ENCODE data around the gene LRRC1. TPM values are rescaled to one million over a fixed set of nuclear protein-coding genes. Genes with fewer than 3 reads are reported as not detected.
A peak's percentile ranks its signal among the peaks of the same experiment; 100 is the strongest.

Gene LRRC1
- total and polyA plus RNA-seq, 8 donors, result 8.6 to 16.4 (median 10.3) TPM

DNA sequence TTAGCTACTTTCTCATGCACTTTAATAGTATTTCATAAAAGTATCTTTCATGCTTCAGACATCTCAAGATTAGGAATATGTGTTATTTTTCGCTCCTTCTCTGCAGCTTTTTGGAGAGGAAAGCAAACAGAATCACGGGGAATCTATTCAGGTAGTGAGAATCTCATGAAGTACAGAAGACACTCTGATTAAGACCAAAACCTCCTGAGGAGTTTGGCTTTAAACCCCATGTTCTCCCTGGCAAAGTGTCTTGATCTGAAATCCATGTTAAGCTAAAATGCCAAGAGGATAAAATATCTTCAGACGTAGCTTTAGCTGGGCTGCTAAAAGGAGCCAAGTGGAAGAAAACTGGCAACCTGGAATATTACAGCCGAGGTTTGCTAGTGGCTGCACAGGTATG is 149.3 kb downstream of the LRRC1 start:
- DNase-seq (no peak), ATAC-seq (no peak)
- Histone ChIP-seq H3K36me3 (no peaks in the 10 kb centered on the region), H3K9me3 (peaks cover 0 to 6% of the 10 kb centered on the region in 2 donors), H3K27me3 (no peaks in the 10 kb centered on the region), H3K4me1 (peaks cover 0 to 6% of the 10 kb centered on the region in 2 donors), H3K4me3 (no peak overlapping the region), H3K27ac (no peak overlapping the region)
- intact Hi-C loops (cut with DNase I), result no loop called here
- TF ChIP-seq, protein P1, sequence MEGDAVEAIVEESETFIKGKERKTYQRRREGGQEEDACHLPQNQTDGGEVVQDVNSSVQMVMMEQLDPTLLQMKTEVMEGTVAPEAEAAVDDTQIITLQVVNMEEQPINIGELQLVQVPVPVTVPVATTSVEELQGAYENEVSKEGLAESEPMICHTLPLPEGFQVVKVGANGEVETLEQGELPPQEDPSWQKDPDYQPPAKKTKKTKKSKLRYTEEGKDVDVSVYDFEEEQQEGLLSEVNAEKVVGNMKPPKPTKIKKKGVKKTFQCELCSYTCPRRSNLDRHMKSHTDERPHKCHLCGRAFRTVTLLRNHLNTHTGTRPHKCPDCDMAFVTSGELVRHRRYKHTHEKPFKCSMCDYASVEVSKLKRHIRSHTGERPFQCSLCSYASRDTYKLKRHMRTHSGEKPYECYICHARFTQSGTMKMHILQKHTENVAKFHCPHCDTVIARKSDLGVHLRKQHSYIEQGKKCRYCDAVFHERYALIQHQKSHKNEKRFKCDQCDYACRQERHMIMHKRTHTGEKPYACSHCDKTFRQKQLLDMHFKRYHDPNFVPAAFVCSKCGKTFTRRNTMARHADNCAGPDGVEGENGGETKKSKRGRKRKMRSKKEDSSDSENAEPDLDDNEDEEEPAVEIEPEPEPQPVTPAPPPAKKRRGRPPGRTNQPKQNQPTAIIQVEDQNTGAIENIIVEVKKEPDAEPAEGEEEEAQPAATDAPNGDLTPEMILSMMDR (IDR thresholded peaks at IDR 0.05), result no peak

DNA sequence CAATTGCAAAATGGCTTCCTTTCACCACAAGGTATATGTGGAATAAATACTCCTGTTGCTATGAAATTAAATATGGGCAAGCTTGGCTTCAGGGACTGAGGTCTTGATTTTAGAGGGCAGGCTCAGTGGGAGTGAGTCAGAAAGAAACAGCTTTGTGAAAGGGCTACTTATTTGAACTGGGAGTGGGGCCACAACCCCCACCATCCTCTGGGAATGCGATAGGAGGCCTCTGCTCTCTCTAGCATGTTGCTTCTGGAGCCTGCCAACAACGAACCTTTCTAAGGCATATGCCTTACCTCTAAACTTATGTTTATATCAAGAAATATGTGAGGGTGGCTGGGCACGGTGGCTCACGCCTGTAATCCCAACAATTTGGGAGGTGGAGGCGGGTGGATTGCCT is 149.7 kb downstream of the LRRC1 start:
- intact Hi-C loops (cut with DNase I), result no loop called here
- H3K4me3 ChIP-seq, result no peak overlapping the region
- TF ChIP-seq, protein P1 (IDR thresholded peaks at IDR 0.05), result no peak
- peaks cover 0 to 6% of the 10 kb centered on the region in 2 donors for H3K4me1 ChIP-seq
- H3K27me3 ChIP-seq, result no peaks in the 10 kb centered on the region
- H3K9me3 ChIP-seq, result peaks cover 0 to 6% of the 10 kb centered on the region in 2 donors
- ATAC-seq (no peak), DNase-seq (no peak)
- no peaks in the 10 kb centered on the region for H3K36me3 ChIP-seq
- H3K27ac ChIP-seq, result no peak overlapping the region

DNA sequence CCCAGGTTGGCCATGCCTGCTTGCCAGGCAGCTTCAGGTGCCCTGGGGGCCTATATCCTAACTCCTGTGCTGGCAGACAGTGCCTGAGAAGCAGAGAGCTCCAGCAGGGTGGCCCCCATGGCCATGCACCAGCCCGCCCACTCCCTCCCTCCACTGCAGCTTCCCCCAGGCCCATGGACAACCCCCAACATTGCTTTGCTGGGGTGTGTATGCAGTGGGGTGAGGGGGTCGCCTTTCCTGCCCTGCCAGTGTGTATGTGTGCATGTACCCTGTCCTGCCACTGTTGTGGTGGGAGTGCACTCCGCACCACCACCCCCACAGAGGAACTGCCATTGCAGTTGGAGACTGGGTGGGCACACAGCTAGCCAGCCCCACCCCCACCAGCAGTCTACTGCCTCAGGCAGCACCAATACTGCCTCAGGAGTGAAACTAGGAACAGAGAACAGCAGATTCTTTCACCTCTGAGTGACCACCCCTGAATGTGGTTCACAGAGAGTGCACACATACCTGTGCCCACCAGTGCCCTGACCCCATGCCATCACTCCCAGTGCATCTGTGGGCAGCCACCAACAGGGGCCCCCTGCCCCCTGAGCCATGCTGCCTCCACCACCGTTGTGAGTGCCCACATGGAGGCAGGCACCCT is 151.1 kb downstream of the LRRC1 start:
- ATAC-seq, result no peak
- intact Hi-C loops (cut with DNase I), result no loop called here
- peaks cover 0 to 6% of the 10 kb centered on the region in 2 donors for H3K9me3 ChIP-seq
- H3K36me3 ChIP-seq, result no peaks in the 10 kb centered on the region
- peak in 1 of 4 donors; percentile 49 for DNase-seq
- no peak overlapping the region for H3K4me3 ChIP-seq
- TF ChIP-seq, protein P1 (IDR thresholded peaks at IDR 0.05), result no peak
- H3K27me3 ChIP-seq, result no peaks in the 10 kb centered on the region
- peaks cover 0 to 6% of the 10 kb centered on the region in 2 donors for H3K4me1 ChIP-seq
- H3K27ac ChIP-seq, result no peak overlapping the region

DNA sequence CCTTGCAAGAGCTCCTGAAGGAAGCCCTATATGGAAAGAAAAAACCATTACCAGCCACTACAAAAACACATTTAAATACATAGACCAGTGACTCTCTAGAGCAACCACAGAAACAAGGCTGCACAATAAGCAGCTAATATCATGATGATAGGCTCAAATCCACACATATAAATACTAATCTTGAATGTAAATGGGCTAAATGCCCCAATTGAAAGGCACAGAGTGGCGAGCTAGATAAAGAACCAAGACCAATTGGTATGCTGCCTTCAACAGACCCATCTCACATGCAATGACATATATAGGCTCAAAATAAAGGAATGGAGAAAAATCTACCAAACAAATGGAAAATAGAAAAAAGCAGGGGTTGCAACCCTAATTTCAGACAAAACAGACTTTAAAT is 153.0 kb downstream of the LRRC1 start:
- no peak overlapping the region for H3K27ac ChIP-seq

DNA sequence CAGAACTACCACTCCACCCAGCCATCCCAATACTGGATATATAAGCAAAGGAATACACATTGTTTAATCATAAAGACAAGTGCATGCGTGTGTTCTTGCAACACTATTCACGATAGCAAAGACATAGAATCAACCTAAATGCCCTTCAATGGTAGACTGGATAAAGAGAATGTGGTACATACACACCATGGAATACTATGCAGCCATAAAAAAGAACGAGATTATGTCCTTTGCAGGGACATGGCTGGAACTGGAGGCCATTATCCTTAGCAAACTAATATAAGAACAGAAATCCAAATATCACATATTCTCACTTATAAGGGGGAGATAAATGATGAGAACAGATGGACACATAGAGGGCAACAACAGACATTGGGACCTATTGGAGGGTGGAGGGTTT is 156.6 kb downstream of the LRRC1 start:
- no peak for DNase-seq
- no peak for ATAC-seq
- no peaks in the 10 kb centered on the region for H3K36me3 ChIP-seq
- no peaks in the 10 kb centered on the region for H3K27me3 ChIP-seq
- peaks cover 0 to 11% of the 10 kb centered on the region in 2 donors for H3K9me3 ChIP-seq
- H3K4me3 ChIP-seq, result no peak overlapping the region
- no peak overlapping the region for H3K27ac ChIP-seq
- intact Hi-C loops (cut with DNase I), result no loop called here
- no peaks in the 10 kb centered on the region for H3K4me1 ChIP-seq
- TF ChIP-seq, protein P1 (IDR thresholded peaks at IDR 0.05), result no peak

More for the DNA sequence above, 153.0 kb downstream of the LRRC1 start:
- ATAC-seq (no peak), DNase-seq (no peak)
- Histone ChIP-seq H3K9me3 (peaks cover 0 to 11% of the 10 kb centered on the region in 2 donors), H3K27me3 (no peaks in the 10 kb centered on the region), H3K36me3 (no peaks in the 10 kb centered on the region), H3K4me3 (no peak overlapping the region), H3K4me1 (peaks cover 0 to 6% of the 10 kb centered on the region in 2 donors)
- intact Hi-C loops (cut with DNase I), result no loop called here
- TF ChIP-seq, protein P1 (IDR thresholded peaks at IDR 0.05), result no peak

Measured in left lung (tissue), 10 donors.